WERI-Rb-1 (cell line): Measurements from ENCODE around the gene IZUMO4.

Source experiments
- DNase-seq: peaks from one replicate; pipeline ENCODE4 v3.0.0-alpha.2; 2020
- H3K27ac ChIP-seq: fragments of 250-450 bp; sonication (Bioruptor Pico); 2 replicates; pipeline ENCODE4 v1.5.1; 2020; ENCODE audit warnings: mild to moderate bottlenecking, moderate library complexity
- H3K27me3 ChIP-seq: fragments of 250-450 bp; sonication (Bioruptor Pico); 2 replicates; pipeline ENCODE4 v1.5.1; 2021; ENCODE audit warnings: mild to moderate bottlenecking, low read depth, moderate library complexity; ENCODE audit not compliant: insufficient read depth, severe bottlenecking
- H3K36me3 ChIP-seq: fragments of 250-450 bp; sonication (Bioruptor Pico); 2 replicates; pipeline ENCODE4 v1.5.1; 2020; ENCODE audit warnings: mild to moderate bottlenecking, moderate library complexity
- H3K4me3 ChIP-seq: 2 replicates; pipeline ENCODE4 v1.5.1; 2011; ENCODE audit warnings: low read depth, mild to moderate bottlenecking, control low read depth, low read length
- H3K9me3 ChIP-seq: fragments of 250-450 bp; sonication (Bioruptor Pico); 2 replicates; pipeline ENCODE4 v1.5.1; 2021; ENCODE audit warnings: mild to moderate bottlenecking, moderate library complexity; ENCODE audit not compliant: severe bottlenecking
- TF ChIP-seq, protein P1 (sequence below): IDR thresholded peaks from 2 replicates; pipeline ENCODE4 v1.5.1; 2011; ENCODE audit warnings: low read depth, mild to moderate bottlenecking, control low read depth, inconsistent platforms, low read length

The IZUMO4 gene

DNA sequence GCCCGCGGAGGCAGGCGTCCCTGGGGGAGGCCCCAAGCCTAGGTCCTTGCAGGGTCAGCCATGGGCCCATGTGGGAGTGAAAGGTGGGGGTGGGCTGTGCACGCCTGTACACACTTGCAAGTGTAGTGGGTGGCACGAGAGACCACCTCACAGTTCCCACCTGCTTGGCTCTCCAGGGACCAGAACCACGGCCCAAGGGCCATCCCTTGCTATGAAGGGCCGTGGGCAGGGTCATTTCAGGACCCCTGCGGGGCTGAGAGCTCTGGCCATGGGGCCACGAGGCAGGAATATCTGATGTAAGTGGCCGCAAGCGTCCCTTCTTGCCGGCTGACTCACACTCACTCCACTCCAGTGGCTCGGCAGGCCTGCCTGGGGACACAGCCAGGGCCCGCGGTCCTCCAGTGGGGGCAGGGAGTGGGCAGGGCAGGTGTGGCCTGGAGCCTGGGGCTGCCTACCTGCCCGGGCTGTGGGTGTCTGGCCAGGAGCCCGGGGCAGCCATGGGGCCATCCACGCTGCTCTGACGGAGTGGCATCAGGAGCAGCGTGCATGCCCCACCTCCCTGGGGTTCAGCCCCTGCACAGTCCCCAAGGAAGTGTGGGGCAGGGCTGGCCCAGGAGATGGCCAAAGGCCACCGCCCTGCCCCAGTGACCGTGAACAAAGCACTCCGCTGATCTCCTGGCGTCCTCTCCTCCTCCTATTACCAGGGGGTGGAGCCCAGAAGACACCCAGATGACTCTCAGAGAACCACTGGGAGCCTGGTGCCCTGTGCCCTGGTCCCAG is 37.1 kb upstream of the IZUMO4 start:
- Histone ChIP-seq H3K27me3 (no peaks in the 10 kb centered on the region), H3K4me3 (no peak overlapping the region), H3K36me3 (no peaks in the 10 kb centered on the region), H3K27ac (peak overlapping the region; percentile 96), H3K9me3 (no peaks in the 10 kb centered on the region)
- peak; percentile 65 for DNase-seq
- TF ChIP-seq, protein P1, sequence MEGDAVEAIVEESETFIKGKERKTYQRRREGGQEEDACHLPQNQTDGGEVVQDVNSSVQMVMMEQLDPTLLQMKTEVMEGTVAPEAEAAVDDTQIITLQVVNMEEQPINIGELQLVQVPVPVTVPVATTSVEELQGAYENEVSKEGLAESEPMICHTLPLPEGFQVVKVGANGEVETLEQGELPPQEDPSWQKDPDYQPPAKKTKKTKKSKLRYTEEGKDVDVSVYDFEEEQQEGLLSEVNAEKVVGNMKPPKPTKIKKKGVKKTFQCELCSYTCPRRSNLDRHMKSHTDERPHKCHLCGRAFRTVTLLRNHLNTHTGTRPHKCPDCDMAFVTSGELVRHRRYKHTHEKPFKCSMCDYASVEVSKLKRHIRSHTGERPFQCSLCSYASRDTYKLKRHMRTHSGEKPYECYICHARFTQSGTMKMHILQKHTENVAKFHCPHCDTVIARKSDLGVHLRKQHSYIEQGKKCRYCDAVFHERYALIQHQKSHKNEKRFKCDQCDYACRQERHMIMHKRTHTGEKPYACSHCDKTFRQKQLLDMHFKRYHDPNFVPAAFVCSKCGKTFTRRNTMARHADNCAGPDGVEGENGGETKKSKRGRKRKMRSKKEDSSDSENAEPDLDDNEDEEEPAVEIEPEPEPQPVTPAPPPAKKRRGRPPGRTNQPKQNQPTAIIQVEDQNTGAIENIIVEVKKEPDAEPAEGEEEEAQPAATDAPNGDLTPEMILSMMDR, result no peak

DNA sequence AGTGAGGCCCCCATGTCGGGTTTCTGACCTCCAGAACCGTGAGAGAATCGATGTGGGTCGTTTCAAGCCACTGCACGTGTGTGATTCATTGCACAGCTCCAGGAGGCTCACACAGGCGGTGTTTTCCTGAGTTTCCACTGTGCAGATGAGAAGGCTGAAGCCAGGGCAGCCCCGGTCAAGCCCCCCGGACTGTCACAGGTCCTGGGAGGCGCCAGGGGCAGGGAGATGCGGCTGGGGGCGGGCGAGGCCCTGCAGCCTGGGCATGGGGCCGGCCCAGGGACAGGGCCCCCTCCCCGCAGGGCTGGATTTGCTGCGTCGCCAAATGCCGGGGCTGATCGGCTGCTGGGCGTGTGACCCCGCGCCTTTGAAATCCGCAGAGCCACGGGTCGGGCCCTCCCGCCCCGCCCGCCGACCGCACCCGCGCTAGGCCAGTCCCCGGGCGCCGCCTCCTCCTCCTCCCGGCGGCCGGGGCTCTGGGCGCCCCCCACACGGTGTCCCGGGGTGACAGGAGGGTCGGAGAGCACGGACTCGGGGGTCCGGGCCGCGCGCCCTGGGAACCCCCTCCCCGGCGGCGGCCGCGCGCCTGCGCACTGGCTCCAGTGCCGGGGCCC is 35.7 kb upstream of the IZUMO4 start:
- peak overlapping the region; percentile 96 for H3K27ac ChIP-seq
- H3K4me3 ChIP-seq, result peak overlapping the region; percentile 51
- no peaks in the 10 kb centered on the region for H3K9me3 ChIP-seq
- no peaks in the 10 kb centered on the region for H3K36me3 ChIP-seq
- no peaks in the 10 kb centered on the region for H3K27me3 ChIP-seq
- TF ChIP-seq, protein P1, result no peak
- peak; percentile 85 for DNase-seq

DNA sequence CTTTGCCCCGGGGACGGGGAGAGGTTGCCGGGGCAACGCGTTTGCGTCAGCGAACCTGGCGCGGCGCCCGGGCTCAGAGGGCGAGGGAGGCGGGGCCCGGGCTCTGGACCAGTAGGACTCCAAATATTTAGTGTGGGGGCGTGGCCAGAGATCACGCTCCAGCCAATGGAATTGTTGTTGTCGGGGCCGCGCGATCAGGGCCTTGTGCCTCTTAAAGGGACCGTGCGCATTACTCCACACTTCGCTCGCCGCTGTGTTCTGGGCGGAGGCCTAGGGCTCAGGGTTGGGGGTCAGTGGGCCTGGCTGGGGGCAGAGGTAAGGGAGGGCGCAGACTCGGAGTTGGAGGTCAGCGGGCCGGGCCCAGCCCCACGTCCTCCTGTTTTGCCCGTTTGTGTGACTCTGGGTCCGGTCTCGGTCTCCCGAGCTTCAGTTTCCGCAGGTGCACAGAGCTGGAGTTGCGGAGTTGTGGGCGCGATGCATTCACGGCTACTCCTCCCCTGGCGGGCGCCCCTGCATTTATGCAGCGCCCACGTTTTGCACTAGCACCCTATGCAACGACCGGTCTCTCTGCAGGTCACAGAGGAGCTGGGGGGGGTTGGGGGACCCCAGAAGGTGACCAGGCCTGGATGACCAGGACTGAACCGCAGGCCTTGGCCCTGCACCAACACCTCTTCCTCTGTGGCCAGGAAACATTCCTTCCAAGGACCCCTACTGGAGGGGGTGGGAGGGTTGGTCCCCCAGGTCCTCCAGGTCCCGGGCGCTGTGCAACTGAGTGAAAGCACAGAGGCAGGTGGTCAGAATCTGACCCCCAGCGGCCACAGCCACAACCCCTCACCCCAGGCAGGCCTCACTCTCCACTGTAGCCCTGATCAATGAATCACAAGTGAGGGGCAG is 35.0 kb upstream of the IZUMO4 start:
- peak overlapping the region; percentile 70 for H3K4me3 ChIP-seq
- peak overlapping the region; percentile 96 for H3K27ac ChIP-seq
- H3K36me3 ChIP-seq, result no peaks in the 10 kb centered on the region
- no peaks in the 10 kb centered on the region for H3K9me3 ChIP-seq
- TF ChIP-seq, protein P1, result peak; percentile 35; the same call in 1 of the 2 replicates
- peak; percentile 99 for DNase-seq
- H3K27me3 ChIP-seq, result no peaks in the 10 kb centered on the region

DNA sequence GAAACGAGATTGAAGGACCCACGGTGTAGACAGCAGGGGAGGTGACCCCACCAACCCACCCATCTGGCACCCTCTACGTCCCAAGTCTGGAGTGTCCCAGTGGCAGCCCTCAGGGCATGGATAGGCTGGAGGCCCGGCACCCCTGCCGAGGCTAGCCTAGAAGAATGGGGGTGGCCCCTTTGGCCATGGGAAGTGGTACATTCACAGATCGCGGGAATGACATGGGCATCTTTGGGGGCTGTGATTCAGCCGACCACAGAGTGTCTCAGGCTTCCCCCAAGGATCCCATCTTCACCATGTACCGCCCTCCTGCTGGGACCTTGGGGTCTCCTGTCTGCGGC is 34.4 kb upstream of the IZUMO4 start:
- peak overlapping the region; percentile 96 for H3K27ac ChIP-seq
- peak overlapping the region; percentile 70 for H3K4me3 ChIP-seq
- no peaks in the 10 kb centered on the region for H3K9me3 ChIP-seq
- DNase-seq, result no peak
- no peaks in the 10 kb centered on the region for H3K36me3 ChIP-seq
- TF ChIP-seq, protein P1, result no peak
- H3K27me3 ChIP-seq, result no peaks in the 10 kb centered on the region

DNA sequence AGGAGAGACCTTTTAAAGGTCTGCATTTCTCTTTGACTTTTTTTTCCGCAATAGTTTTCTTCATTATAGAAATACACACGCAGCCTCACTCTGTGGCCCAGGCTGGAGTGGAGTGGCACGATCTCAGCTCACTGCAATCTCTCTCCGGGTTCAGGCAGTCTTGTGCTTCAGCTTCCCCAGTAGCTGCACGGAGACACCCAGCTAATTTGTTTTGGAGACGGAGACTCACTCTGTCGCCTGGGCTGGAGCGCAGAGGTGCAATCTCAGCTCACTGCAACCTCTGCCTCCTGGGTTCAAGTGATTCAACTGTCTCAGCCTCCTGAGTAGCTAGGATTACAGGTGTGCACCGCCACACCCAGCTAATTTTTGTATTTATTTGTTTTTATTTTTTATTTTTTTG is 33.9 kb upstream of the IZUMO4 start:
- Histone ChIP-seq H3K27ac (no peak overlapping the region), H3K36me3 (no peaks in the 10 kb centered on the region), H3K27me3 (no peaks in the 10 kb centered on the region), H3K4me3 (no peak overlapping the region), H3K9me3 (no peaks in the 10 kb centered on the region)
- DNase-seq, result no peak
- TF ChIP-seq, protein P1, result no peak
